Neural progenitor cell (in vitro differentiated cells): ENCODE data around the gene GABRD.

Experiments used
- CTCF ChIP-seq: fragments of 200-600 bp; sonication (generic); IDR thresholded peaks from 2 replicates; pipeline ENCODE4 v1.5.1; 2017; ENCODE audit warnings: antibody characterized with exemption, mild to moderate bottlenecking
- EZH2phosphoT487 ChIP-seq: fragments of 200-600 bp; sonication (generic); IDR thresholded peaks from 2 replicates; pipeline ENCODE4 v1.6.1; 2017; ENCODE audit warnings: antibody characterized with exemption

GRCh38 chr1:2045468-2046173 lies 26.5 kb downstream of the GABRD start:
- TF ChIP-seq CTCF: no peak
- TF ChIP-seq EZH2phosphoT487: no peak
